Femur (tissue), 1 donor: ENCODE results near the gene GMPPB.
"Not testable (repeated sequence)": the region's sequence is repeated elsewhere in the genome, so short reads cannot be mapped to it uniquely, and the experiment has no call there.

Source experiments
- DNase-seq: peaks from one replicate; pipeline ENCODE4 v3.0.0-alpha.2; 2017

The GMPPB gene

GRCh38 chr3:49723628-49724551, at the start of gene GMPPB:
TSS of gene GMPPB (minus strand) at chr3:49723951. CDS start at chr3:49723726, 225 bp downstream.
- DNase-seq, result peak; percentile 99

- DNase-seq, result no peak
Measured at GRCh38 chr3:49772703-49773102, 49.0 kb upstream of the GMPPB start.

GRCh38 chr3:49771340-49771938, 47.7 kb upstream of the GMPPB start:
- DNase-seq, result no peak

- no peak for DNase-seq
Measured at GRCh38 chr3:49769926-49770325, 46.2 kb upstream of the GMPPB start.

DNA sequence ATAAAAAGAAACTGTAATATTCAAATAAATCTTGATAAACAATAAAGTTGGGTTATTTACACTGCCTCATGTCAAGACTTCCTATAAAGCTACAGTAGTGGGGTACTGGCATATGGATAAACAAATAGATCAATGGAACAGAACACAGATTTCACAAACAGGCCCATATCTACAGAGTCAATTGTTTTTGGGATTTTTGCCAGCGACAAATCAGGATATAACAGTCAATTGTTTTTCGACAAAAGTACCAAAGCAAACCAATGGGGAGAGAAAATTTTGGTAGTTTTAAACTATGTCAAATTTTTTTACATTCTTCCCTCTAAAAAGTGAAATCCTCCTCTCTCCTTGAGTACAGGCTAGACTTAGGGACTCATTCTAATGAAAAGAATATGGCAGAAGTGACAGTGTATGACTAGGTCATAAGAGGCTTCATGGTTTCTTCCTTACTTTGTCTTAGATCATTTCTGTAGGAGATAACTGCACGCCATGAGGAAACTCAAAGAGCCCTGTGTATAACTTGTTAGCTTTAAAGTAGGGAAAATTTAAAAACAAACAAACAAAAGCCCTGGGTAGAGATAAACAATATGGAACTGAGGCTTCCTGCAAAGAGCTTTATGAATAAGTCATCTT, 45.6 kb upstream of the GMPPB start:
- no peak for DNase-seq

GRCh38 chr3:49763981-49764380, 40.2 kb upstream of the GMPPB start:
- DNase-seq, result no peak

GRCh38 chr3:49761661-49762060, 37.9 kb upstream of the GMPPB start:
- DNase-seq, result no peak

- no peak for DNase-seq
Measured at GRCh38 chr3:49759226-49759625, 35.5 kb upstream of the GMPPB start.

- no peak for DNase-seq
Measured at GRCh38 chr3:49757197-49757596, 33.4 kb upstream of the GMPPB start.

- no peak for DNase-seq
Measured at GRCh38 chr3:49756036-49756435, 32.3 kb upstream of the GMPPB start.

DNA sequence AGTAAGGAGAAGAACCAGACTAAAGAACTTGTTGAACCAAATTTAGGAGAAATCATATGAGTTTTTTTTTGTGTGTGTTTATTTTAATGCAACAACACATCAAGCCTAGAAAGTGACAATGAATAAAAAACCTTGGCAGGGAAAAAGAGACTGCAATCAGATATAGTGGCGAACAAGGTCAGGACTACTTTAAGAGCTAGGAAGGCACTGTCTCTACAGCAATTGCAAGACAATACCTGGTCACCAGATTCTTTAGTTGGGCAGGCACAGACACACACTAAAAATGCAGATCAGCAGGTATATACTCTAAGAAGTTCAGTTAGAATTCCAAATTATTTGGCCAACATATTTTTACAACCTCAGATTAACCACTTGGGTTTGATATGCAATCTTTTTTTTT, 30.8 kb upstream of the GMPPB start:
- no peak for DNase-seq

GRCh38 chr3:49751501-49751900, 27.8 kb upstream of the GMPPB start:
- no peak for DNase-seq

DNA sequence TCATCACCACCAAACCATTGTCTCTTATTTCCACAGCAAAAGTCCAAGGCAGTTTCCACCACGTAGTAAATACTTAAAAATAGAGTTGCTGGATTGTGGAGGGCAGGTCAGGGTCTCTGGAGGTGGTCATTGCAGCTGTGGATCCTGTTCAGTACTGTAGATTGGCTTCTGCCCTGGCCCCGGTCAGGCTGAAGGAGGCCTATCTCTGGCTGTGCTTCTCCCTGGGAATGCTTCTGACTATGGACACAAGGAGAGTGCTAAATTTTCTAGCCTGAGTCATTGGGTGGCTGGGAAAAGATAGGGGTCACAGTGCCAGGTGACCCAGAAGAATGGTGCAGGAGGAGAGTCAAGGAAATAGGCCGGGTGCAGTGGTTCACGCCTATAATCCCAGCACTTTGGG, 26.3 kb upstream of the GMPPB start:
- DNase-seq, result no peak

DNA sequence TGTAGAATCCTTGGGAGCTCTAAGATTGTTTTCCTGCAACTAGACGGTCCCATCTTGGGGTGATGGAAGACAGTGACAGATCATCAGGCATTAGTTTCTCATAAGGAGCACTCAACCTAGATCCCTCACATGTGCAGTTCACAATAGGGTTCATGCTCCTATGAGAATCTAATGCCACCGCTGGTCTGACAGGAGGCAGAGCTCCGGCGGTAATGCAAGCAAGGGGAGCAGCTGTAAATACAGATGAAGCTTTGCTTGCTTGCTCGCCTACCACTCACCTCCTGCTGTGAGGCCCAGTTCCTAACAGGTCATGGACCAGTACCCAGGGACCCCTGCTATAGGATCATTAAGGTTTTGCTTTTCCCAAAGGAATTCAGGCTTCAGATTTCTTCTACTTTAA, 25.1 kb upstream of the GMPPB start:
- DNase-seq, result not testable (repeated sequence)

DNA sequence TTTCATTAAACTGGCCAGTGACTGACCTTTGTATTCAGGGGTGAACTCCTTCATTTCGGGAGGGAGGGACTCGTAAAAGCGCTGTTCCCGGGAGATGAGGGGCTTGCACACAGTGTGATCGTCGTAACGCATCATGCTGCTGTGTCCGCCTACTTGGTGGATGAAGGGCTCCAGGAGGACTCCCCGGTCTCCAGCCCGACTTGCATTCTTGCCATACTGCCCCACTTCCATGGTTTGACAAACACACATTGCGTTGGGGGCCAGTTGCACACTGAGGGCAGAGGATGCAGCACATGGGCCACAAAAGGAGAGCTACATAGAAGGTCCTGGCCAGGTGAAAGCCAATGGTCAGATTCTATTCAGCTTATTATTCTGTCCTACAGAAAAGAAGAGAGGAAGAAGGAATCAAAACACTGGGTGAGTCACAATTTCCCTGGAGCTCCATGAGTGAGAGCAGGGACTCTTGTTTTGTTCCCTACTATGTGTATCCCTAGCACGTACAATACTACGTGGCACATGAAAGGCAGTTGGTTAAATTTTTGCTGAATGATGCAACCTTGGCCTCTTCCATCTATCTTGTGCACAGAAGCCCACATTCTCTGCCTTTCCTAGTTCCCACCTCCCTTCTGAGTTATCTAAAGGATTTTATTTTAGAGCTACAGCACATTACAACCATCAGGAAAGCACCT, 24.2 kb upstream of the GMPPB start:
- no peak for DNase-seq

GRCh38 chr3:49745986-49746385, 22.2 kb upstream of the GMPPB start:
- no peak for DNase-seq

DNA sequence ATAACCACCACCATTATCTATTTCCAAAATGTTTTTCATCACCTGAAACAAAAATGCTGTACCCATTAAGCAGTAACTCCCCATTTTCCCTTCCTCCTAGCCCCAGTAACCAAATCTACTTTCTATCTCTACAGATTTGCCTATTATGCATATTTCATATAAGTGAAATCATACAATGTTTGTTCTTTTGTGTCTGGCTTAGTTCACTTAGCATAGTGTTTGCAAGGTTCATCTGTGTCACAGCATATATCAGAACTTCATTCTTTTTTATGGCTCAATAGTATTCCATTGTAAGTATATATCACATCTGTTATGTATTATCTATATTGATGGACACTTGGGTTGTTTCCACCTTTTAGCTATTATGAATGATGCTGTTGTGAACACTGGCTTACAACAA, 16.7 kb upstream of the GMPPB start:
- DNase-seq, result no peak

- DNase-seq, result no peak
Measured at GRCh38 chr3:49738067-49738713, 14.4 kb upstream of the GMPPB start.

DNA sequence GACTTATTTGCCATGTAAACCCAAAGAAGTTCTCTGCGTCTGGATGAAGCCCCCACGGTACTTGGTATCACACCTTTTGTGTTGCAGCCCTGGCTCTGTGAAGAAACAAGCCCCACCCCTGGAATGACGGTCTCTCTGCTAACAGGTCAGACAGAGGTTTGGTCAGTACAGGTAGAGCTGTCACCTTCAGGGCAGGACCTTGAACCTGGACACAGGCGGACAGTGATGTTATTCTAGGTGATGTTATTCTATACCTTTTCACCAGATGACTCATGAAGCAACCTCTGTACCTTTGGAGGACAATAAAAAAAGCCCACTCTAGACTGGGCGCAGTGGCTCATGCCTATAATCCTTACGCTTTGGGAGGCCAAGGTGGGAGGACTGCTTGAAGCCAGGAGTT, 11.0 kb upstream of the GMPPB start:
- DNase-seq, result no peak

DNA sequence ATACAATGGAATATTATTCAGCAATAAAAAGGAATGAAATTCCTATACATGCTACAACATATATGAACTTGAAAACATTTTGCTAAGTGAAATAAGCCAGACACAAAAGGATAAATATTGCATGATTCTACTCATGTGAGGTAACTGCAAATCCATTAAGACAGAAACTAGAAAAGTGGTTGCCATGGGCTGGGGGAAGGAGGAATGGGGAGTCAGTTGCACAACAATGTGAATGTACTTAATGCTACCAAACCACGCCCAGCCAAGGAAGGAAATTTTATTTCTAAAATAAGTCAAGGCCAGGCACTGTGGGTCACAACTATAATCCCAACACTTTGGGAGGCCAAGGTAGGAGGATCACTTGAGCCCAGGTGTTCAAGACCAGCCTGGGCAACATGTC, 9.8 kb upstream of the GMPPB start:
- no peak for DNase-seq

DNA sequence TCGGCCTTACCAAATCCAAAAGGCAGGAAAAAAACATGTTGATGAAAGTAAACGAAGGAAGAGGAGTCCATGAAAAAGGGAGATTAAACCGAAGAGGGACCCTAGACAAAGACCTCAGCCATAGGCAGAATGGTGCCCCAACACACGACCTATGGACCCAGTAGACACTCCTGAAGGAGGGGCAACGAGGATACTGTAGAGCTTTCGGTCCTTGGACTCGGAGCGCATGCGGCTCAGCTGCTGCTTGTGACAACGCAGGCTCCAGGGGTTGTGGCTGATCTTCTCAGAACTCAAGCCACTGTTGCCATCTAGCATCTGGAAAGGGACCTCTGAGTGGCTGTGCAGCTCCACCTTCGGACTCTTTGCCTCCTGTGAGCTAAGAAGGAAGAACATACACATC, 8.8 kb upstream of the GMPPB start:
- DNase-seq, result no peak

- no peak for DNase-seq
Measured at GRCh38 chr3:49729966-49730609, 6.3 kb upstream of the GMPPB start.
